Stimulated activated CD4-positive, alpha-beta T cell treated with anti-CD3 and anti-CD28 coated beads, Interleukin-15, amount 100 ng/mL, for 48 hours (primary cell): ENCODE results near the gene CDH10.

Experiments
- DNase-seq, 2 donors: peaks; one replicate each; pipeline ENCODE4 v3.0.0-alpha.2; 2020; ENCODE audit warnings: low read depth in 2 of 2

CDH10 gene

GRCh38 chr5:24487368-24488229 lies 157.2 kb downstream of the CDH10 start:
- no peak for DNase-seq

DNA sequence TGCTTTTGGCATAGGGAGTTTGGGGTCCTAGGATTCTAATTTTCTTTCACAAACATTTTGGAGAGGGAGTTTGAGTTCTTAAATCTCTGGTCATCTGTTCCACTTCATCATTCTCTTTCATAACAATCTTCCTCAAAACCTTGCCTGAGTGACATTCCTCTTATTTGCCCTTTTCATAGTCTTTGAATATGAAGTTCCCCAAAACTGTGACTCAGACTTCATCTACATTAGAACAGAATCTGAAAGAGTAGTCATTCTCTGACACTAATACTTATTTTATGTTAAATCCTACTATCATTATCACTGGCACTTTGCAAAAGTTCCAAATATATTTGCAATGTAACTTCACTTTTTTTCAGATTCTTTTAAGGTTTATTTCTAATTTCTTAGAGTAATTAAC lies 163.8 kb downstream of the CDH10 start:
- DNase-seq, result no peak

- DNase-seq, result no peak
Observed at GRCh38 chr5:24477958-24478357, 166.8 kb downstream of the CDH10 start.

GRCh38 chr5:24475101-24475500 lies 169.7 kb downstream of the CDH10 start:
- DNase-seq, result no peak

GRCh38 chr5:24474685-24475084 lies 170.1 kb downstream of the CDH10 start:
- no peak for DNase-seq

GRCh38 chr5:24472518-24472917 lies 172.3 kb downstream of the CDH10 start:
- DNase-seq, result no peak

DNA sequence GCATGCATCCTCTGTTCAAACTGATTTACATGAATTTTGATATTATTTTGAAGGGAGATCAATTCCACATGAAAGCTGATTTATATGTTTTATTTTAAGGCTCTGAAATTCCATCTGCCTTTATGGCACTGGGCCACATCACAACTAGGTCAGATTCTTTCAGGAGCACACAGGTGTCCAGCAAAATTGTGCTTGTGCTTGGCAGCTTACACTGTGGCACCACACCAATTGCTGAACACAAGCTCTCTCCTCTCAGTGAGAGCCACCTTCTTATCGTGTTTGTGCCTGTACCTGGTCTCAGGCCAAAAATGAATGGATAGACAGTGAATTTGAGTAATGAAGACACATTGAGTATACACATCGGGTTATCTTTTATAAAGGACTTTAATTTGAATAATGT lies 200.4 kb downstream of the CDH10 start:
- no peak for DNase-seq

- DNase-seq, result no peak
Observed at GRCh38 chr5:24439465-24439864, 205.3 kb downstream of the CDH10 start.
